ENCODE measurements around the gene RABGAP1L.
"Not testable (repeated sequence)": the region's sequence is repeated elsewhere in the genome, so short reads cannot be mapped to it uniquely, and the experiment has no call there.

Gene RABGAP1L

DNA sequence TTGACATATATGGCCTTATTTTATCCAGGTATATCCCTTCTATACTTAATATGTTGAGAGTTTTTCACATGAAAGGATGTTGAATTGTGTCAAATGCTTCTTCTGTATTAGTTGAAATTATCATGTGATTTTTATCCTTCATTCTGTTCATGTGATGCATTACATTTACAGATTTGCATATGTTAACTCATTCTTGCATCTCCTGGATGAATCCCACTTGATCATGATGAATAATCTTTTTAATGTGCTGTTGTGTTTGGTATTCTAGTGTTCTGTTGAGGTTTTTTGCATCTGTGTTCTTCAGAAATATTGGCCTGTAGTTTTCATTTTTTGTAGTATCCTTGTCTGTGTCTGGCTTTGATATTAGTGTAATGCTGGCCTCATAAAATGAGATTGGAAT lies 150.2 kb downstream of the RABGAP1L start:
- no peak for DNase-seq

DNA sequence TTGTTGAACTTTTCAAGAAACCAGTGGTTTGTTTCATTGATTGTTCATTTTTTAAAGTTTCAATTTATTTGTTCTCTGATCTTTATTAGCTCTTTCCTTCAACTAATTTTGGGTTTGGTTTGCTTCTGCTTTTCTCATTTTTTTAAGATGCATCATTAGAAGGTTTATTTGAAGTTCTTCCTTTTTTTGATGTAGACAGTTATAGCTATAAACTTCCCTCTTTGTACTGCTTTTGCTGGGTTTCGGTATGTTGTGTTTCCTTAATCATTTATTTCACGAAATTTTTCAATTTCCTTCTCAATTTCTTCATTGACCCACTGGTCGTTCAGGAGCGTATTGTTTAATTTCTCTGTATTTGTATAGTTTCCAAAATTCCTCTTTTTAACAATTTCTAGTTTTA lies 155.1 kb downstream of the RABGAP1L start:
- DNase-seq, result no peak

DNA sequence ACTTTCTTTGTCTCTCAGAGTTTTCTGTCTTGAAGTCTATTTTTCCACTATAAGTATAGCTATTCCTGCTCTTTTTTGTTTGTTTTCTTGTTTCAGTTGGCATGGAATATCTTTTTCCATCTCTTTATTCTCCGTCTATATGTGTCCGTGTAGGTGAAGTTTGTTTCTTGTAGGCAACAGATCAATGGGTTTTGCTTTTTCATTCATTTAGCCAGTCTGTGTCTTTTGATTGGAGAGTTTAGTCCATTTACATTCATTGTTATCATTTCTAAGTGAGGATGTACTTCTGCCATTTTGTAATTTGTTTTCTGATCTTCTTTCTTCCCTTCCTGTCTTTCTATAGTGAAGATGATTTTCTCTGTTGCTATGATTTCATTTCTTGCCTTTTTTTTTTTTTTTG lies 155.9 kb downstream of the RABGAP1L start:
- DNase-seq, result no peak

DNA sequence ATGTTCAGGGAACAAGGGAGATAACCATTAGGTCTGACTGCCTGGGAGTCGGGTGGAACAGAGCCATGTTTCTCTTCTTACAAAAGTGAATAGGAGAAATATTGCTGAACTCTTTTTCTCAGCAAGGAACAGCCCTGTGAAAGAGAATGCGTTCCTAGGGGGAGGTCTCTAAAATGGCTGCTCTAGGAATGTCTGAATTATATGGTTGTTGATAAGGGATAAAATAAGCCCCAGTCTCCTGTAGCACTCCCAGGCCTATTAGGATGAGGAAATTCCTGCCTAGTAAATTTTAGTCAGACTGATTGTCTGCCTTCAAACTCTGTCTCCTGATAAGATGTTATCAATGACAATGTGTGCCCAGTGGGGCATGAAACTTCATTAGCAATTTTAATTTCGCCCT lies 161.6 kb downstream of the RABGAP1L start:
- not testable (repeated sequence) for DNase-seq

DNA sequence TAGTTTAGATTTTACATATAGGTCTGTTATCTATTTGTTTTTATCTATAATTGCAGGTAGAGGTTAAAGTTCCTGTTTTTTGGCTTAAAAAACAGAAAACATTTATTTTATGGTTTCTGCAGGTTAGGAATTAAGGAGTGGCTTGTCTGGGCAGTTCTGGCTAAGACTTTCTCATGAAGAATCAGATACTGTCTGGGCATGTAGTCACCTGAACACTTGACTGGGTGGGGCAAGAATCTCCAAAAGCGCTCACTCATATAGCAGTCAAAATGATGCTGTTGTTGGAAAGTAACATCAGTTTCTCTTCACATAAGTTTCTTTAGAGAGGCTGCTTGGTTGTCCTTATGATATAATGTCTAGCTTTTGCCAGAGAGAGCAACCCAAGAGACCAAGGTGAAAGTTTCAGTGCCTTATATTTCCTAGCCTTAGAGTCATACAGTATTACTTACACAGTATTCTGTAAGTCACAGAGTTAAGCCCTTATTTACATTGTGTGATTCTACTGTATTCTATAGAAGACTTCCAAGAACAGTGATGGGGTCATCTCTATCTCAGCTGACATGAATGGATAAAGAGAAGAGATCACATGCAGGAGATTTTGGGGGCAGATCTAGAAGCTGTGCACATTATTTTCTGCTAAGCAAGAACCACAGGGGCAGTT lies 163.0 kb downstream of the RABGAP1L start:
- no peak for DNase-seq

DNA sequence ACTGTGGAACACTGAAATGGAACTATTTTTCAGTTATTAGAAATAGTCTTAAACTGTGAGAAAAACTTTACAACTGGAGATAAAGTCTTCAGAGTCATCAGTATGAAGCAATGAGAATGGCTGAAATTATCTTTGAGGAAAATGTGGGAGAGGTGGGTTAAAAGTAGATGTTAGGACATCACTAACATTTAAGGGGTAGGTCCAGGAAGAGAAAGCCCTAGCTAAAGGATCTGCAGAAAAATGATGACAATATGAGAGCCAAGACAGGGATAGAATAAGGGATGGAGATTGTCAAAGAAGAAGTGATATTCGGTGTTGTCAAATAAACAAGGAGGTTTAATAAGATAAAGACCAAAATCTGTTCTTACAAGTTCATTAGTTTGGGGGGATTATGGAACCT lies 165.2 kb downstream of the RABGAP1L start:
- no peak for DNase-seq

DNA sequence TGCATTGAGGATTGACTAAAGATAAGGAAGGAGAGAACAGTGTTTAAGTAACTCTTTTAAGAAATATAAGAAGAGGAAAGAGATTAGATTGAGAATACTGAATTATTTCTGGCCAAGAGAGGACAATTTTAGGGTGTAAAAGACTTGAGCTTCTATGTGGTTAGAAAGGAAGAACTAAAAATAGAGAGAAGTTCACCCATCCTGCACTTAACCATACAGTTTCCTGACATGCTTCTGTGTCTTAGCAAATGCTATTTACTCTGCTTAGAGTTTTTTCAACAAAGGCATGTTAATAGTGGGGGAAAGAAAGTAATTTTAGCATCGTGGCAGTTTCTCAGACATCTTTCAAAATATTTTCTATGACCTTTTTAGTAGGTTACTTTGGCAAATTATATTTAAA lies 165.6 kb downstream of the RABGAP1L start:
- DNase-seq, result no peak

DNA sequence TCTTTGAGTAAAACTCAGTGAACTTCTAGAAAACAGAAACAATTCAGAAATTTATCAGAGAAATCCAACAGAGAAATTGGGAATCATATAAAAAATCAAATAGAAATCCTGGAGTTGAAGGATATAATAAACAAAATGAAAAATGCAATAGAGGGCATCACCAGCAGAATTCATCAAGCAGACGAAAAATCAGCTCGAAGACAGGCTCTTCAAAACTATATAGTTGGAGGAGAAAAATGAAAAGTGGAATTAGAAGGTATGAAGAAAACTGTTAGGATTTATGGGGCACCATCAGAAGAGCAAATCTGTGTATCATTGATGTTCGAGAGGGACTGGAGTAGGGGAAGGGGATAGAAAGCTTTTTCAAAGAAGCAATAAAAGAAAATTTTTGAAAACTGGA lies 167.0 kb downstream of the RABGAP1L start:
- no peak for DNase-seq

DNA sequence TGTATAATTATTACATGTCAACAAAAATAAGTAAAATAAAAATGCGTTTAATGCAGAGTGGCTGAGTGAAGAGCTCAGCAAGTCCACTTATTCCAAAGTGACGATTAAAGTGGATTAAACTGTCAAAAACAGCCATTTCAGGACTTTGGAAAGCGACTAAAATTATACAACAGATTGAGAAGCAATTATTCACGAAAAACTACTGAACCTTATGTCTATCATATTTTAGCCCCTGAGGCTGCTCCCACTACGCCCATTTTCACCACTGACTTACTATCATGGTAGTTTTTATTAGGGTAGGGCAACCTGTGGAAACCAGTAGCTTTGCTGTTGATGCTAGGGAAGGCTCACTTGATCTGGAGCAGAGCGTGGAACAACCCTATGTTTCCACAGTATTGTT lies 174.1 kb downstream of the RABGAP1L start:
- no peak for DNase-seq

DNA sequence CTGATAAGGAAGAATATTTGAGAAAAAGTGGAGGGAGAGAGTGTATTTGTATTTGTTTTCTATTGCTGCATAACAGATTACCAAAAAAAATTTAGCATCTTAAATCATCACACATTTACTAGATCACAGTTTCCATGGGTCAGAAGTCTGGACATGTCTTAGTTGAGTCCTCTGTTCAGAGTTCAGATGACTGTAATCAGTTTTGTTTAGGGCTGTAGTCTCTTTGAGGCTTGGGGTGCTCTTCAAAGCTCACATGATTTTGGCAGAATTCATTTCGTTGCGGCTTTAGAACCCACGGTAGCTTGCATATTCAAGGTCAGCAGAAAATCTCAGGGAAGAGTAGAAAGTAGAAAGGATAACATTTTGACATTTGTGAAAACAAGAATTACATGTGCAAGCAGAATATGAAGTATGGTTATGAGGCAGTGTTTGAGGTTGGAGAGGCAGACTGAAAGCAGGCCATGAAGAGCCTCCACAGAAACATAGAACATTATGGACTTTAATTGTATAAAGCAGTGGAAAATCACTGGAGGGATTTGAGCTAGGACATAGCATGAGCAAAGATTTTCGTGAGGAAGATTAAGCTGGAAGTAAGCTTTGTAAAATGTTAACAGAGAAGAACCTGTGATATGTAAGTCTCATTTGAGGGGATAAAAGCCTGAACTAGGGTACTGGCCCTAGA lies 177.8 kb downstream of the RABGAP1L start:
- no peak for DNase-seq

DNA sequence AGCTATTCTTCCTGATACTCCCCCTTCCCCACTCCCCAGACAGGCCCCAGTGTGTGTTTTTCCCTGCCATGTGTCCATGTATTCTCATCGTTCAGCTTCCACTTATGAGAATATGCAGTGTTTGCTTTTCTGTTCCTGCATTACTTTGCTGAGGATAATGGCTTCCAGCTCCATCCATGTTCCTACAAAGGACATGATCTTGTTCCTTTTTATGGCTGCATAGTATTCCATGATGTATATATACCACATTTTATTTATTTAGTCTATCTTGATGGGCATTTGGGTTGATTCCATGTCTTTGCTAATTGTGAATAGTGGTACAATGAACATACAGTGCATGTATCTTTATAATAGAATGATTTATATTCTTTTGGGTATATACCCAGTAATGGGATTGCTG lies 181.1 kb downstream of the RABGAP1L start:
- not testable (repeated sequence) for DNase-seq

DNA sequence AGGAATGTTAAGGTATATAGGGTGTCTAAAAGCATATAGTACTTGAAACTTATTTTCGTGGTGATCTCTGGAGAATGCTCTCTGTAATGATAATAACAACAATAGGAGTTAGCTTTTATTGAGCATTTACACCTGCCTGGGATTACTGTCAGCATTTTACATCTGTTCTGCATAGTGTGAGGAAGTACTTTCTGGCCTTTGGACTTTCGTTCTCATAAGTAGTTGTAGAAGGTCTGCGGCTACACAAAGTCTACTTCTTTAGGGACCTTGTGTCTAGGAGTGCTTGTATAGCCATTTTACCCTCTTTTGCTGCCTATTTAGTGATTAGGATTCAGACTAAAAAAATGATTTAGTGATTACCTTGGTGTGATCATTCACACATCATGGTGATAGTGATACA lies 184.8 kb downstream of the RABGAP1L start:
- no peak for DNase-seq

DNA sequence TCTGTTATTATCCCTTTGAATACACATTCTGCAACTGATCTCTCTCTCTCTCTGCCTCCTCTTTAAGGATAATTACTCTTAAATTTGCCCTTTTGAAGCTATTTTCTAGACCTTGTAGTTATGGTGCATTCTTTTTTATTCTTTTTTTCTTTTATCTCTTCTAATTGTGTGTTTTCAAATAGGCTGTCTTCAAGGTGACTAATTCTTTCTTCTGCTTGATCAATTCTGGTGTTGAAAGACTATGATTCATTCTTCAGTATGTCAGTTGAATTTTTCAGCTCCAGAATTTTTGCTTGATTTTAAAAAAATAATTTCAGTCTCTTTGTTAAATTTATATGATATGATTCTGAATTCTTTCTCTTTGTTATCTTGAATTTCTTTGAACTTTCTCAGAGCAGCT lies 192.8 kb downstream of the RABGAP1L start:
- no peak for DNase-seq

DNA sequence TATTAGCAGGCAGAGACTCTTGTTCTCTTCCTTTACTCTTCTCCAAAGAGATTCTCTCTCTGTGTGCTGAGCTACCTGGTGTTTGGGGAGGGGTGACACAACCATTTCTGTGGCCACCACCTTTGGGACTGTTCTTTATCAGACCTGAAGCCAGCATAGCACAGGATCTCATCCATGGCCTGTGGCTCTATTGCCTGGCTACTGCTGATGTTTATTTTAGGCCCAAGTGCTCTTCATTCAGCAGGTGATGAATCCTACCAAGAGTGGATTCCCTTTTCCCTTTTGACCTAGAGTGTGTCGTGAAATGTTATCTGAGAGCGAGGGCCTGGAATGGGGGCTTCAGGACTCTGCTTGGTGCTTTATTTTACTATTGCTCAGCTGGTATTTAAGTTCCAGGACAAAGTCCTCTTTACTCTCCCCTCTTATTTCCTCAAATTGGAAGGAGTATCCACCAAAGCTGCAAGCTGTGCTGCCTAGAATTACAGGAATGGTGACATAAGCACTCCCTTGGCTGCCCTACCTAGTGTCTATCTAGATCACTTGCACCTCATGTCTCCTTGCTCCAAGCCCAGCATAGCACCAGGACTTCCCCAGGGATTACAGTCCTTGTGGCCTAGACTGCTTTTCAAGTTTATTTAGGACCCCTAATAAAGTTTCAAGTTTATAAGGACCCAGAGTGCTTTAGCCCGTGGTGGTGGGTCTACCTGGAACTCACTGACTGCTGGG lies 193.7 kb downstream of the RABGAP1L start:
- no peak for DNase-seq

DNA sequence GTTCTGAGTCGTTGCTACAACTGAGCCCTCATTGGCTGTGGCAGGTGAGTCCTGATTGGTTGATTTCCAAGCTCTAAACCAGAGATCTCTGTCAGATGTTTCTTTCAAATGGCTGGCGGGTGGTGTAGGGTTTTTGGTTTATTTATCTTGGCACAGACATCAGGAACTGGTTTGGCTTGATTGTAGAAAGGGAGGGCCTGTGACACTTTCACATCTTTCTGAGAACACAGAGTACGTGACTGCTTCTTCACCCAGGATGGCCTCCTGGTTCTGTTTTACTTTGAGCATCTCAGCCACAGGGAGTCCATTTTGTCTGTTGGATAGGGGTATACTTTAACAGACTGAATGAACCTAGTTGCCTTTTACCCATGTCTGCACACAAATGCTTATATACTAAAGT lies 199.0 kb downstream of the RABGAP1L start:
- no peak for DNase-seq

DNA sequence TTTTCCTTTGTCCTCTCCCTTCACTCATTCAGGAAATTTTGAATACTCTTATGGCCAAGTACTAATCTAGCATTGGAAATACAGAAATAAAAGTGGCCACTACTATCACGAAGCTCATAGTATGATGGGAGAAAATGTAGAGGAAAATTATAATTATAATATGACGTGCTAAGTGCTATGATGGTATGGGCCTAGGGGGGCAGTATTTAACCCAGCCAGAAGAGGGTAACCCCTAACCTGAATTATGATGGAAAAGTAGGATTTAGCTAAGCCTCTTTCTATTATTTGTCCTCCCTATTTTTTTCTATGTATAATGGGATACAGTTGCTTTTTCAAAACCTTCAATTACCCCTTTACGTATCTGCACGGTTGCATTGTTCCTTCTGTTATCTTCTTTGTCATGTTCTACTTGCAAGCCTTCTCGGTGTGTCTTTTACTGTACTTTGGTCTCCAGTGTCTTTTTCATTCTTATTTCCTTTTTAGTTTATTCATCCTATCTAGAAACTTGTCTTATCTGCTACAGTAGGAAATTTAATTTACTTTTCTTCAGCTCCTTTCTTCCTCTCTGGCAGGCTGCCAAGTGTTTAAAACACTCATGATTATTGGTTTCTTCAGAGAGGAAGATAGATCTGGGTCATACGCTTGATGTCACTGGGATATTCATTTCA lies 199.6 kb downstream of the RABGAP1L start:
- DNase-seq, result no peak

DNA sequence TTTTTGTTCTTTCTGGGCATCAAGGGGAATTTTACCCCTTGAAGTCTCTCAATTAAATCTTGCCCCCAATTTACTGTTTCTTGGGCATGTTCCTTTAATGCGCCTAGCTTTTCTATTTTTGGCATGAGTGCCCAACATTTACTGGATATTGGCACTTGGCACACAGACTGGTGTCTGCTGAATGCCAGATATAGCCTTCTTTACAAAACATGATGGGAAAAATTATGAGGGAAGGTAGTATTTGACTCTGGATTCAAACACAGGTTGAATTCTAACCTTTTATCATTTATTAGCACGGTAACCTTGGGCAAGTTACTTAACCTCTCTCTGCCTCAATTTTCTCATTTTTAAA lies 200.1 kb downstream of the RABGAP1L start:
- no peak for DNase-seq

DNA sequence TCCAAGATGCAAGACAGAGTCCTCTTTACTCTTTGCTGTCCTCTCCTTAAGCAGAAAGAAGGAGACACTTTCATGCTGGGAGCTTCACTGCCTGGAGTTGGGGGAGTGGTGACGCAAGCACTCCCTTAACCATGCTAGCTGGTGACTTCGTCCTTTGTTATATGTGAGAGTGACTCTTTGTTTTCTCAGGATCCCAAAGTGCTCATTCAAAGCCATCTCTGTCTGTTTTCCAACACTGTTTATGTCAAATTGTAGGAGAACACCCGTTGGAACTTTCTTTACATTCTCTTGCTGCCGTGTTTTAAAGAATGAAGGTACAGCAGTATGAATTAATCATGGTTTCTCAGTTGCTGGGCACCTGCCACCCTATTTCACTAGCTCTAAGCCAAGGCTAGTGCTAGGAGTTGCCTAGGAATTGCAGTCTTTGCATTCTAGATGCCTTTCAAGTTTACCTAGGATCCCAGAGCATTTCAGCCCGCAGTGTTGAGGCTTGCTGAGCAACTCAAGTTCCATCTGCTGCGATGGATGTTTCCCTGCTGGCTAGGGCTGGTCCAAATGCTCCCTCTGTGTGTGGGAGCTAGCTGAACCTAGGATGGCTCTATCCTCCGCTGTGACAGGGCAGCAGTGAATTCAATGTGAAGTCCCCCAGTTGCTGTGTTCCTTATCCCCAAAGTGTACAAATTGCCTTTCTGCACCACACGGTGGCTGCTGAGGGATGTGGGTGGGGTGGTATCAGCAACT lies 205.8 kb downstream of the RABGAP1L start:
- DNase-seq, result no peak

DNA sequence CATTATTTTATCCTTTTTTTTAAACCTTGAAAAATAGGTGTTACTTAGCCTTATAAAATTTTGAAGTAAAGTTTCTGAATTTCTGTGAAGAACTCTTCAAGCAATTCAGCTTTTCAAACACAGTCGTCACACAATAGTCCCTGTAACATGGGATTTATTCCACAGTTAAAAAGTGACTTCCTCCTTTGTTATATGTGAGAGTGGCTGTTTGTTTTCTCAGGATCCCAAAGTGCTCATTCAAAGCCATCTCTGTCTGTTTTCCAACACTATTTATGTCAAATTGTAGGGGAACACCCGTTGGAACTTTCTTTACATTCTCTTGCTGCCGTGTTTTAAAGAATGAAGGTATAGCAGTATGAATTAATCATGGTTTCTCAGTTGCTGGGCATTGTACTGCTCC lies 207.6 kb downstream of the RABGAP1L start:
- DNase-seq, result no peak

DNA sequence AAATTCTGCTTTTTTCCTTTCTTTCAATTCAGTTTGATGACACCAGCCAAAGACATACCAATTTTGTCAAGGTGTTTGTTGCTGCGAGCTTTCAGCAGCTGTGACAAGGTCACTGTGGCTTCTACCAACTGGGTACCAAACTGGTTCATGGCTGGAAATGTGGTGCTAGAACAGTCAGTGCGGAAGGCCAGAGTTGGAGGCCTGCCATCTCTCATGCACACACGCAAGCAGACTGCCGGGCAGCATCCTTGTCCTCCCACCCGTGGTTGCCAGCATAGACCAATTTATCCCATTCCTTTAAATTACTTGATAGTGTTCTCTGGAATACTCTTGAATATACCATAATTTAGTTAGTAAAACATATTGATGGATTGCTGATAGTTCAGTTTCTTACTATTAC lies 208.6 kb downstream of the RABGAP1L start:
- no peak for DNase-seq

DNA sequence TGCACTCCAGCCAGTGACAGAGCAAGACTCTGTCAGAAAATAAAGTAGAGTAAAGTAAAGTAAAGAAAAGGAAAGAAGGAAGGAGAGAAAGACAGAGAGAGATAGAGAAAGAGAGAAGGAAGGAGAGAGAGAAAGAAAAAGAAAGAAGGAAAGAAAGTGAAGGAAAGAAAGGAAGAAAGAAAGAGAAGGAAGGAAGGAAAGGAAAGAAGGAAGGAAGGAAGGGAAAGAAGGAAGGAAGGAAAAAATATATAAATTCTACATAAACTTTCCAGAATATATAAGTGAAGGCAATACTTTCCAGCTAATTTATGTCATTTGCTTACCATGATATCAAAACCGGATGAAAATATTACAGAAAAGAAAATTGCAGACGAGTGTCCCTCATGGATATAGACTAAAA lies 216.7 kb downstream of the RABGAP1L start:
- no peak for DNase-seq

DNA sequence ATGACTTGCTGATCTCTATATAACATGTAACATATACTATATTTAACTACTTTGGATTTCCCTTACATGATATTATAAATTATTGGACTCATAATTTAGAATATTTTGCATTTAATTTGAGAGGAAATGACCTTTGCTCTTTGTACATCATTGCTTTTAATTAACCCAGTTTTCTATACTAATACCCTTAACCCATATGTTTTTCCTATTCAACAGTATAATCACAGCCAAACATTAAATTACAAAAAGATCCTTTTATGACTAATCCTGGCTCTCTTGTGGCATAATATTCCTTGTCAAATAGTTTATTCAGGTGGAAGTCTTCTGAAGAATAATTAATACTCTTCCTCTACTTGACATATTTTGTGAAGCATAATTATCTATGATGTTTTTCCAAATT lies 232.4 kb downstream of the RABGAP1L start:
- no peak for DNase-seq

DNA sequence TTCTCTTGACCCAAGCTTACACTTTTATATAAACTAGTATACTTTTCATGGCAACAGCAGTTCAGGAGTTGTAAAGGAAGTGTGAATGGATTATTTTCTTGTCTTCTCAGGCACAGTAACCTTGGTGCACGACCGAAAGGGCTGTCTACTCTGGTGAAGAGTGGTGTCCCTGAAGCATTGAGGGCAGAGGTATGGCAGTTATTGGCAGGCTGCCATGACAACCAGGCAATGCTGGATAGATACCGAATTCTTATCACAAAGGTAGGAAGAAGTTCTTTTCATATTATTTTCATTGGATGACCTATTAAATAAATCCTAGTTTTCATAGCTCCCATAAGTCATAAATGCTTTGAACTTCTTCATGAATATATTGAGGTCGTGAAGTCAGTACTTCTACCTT lies 234.6 kb downstream of the RABGAP1L start:
- DNase-seq, result no peak

All from NCI-H774 (cell line).